HepG2 (cell line): ENCODE measurements around the gene VPS26A. TPM values are rescaled to one million over a fixed set of nuclear protein-coding genes. Genes with fewer than 3 reads are reported as not detected.

Experiments
- ATF2 ChIP-seq: sonication (generic); formaldehyde crosslinking; IDR thresholded peaks from 2 replicates; pipeline ENCODE4 v1.4.0; 2020; ENCODE audit warnings: missing genetic modification reagents
- CREB3 ChIP-seq: sonication (generic); formaldehyde crosslinking; IDR thresholded peaks from 2 replicates; pipeline ENCODE4 v1.5.0; 2020; ENCODE audit warnings: missing genetic modification reagents
- HOMEZ ChIP-seq: IDR thresholded peaks from 2 replicates; pipeline ENCODE4 v1.6.1; 2016; ENCODE audit warnings: low read depth
- IKZF5 ChIP-seq: IDR thresholded peaks from 2 replicates; pipeline ENCODE4 v1.6.1; 2018; ENCODE audit warnings: missing genetic modification reagents, mild to moderate bottlenecking, missing compliant biosample characterization
- IRF9 ChIP-seq: sonication (generic); formaldehyde crosslinking; IDR thresholded peaks from 2 replicates; pipeline ENCODE4 v1.8.0; 2022; ENCODE audit warnings: missing genetic modification reagents, mild to moderate bottlenecking, borderline replicate concordance
- PCBP2 ChIP-seq: fragments of 200-400 bp; formaldehyde crosslinking; optimal IDR thresholded peaks from 2 replicates; pipeline ENCODE3; 2018; ENCODE audit warnings: low read length, low read depth; ENCODE audit not compliant: poor library complexity, severe bottlenecking
- PHF5A ChIP-seq: IDR thresholded peaks from one replicate; pipeline ENCODE4 v1.6.1; 2018; ENCODE audit warnings: low read depth, missing genetic modification reagents; ENCODE audit not compliant: unreplicated experiment
- REPIN1 ChIP-seq: sonication (generic); formaldehyde crosslinking; IDR thresholded peaks from 2 replicates; pipeline ENCODE4 v1.8.0; 2022; ENCODE audit warnings: missing genetic modification reagents, low read depth, mild to moderate bottlenecking, borderline replicate concordance
- SCMH1 ChIP-seq: sonication (generic); formaldehyde crosslinking; IDR thresholded peaks from 2 replicates; pipeline ENCODE4 v1.9.0; 2021; ENCODE audit warnings: missing genetic modification reagents, mild to moderate bottlenecking, borderline replicate concordance
- THAP11 ChIP-seq: IDR thresholded peaks from 2 replicates; pipeline ENCODE4 v1.6.1; 2016; ENCODE audit warnings: missing biosample characterization, missing genetic modification reagents
- ZBTB49 ChIP-seq: sonication (generic); formaldehyde crosslinking; IDR thresholded peaks from 2 replicates; pipeline ENCODE4 v1.4.0; 2020; ENCODE audit warnings: missing genetic modification reagents, borderline replicate concordance
- ZNF280B ChIP-seq: sonication (generic); formaldehyde crosslinking; IDR thresholded peaks from 2 replicates; pipeline ENCODE4 v1.5.0; 2020; ENCODE audit warnings: missing genetic modification reagents, mild to moderate bottlenecking, borderline replicate concordance
- ZNF329 ChIP-seq: sonication (generic); formaldehyde crosslinking; IDR thresholded peaks from 2 replicates; pipeline ENCODE4 v1.9.0; 2021; ENCODE audit warnings: low read depth, mild to moderate bottlenecking, missing genetic modification reagents
- ZNF34 ChIP-seq: sonication (generic); formaldehyde crosslinking; IDR thresholded peaks from 2 replicates; pipeline ENCODE4 v1.4.0; 2020; ENCODE audit warnings: mild to moderate bottlenecking, missing genetic modification reagents, borderline replicate concordance
- polyA plus RNA-seq, 8 experiments: library from polyadenylated mRNA; depleted of rRNA in 3 of 8; stranded (reverse) in 7 of 8; unstranded in 1 of 8; fragments of >200 nt; fragmentation: Illumina TruSeq in 4 of 8; extraction: Trizol in 4 of 8; gene quantifications; 2 replicates each; pipeline versions ENCODE4 v1.2.1 to v1.2.3, GENCODE V29; 2011 to 2016; ENCODE audit warnings: low read depth in 4 of 8, missing spikeins in 1 of 8, mixed read lengths in 1 of 8; ENCODE audit not compliant: insufficient read depth in 1 of 8
- total RNA-seq, 5 experiments: library from RNA; depleted of rRNA; stranded (reverse); fragments of >200 nt; fragmentation: Illumina TruSeq; extraction: Trizol; gene quantifications; 2 replicates each; pipeline ENCODE4 v1.2.3, GENCODE V29; 2016; ENCODE audit warnings: low read depth in 1 of 5

Gene VPS26A
- total and polyA plus RNA-seq, 2 of the 13 experiments (the other 11 are each of a cell fraction or from before 2014, with no cell fraction given): 12.9 to 32.6 TPM

GRCh38 chr10:69123747-69124562, at the start of gene VPS26A (continued):
- TF ChIP-seq REPIN1 (CRISPR knock-in tag) (no peak), HOMEZ (CRISPR knock-in tag) (no peak), PHF5A (CRISPR knock-in tag) (no peak), THAP11 (CRISPR knock-in tag) (peak; percentile 80), PCBP2 (no peak), ZNF34 (CRISPR knock-in tag) (0 out of 2 replicates have a peak, but pooled peaks have one; percentile 53), CREB3 (CRISPR knock-in tag) (no peak), ZBTB49 (CRISPR knock-in tag) (no peak), IKZF5 (CRISPR knock-in tag) (peak; percentile 29; the same call in 1 of the 2 replicates), ATF2 (CRISPR knock-in tag) (0 out of 2 replicates have a peak, but pooled peaks have one; percentile 31), ZNF280B (CRISPR knock-in tag) (peak; percentile 64; the same call in 1 of the 2 replicates), IRF9 (CRISPR knock-in tag) (no peak), SCMH1 (CRISPR knock-in tag) (no peak), ZNF329 (CRISPR knock-in tag) (0 out of 2 replicates have a peak, but pooled peaks have one; percentile 45)
